Fibroblast of villous mesenchyme (primary cell): Measurements from ENCODE around the gene IGFBP6. TPM values are rescaled to one million over a fixed set of nuclear protein-coding genes. Genes with fewer than 3 reads are reported as not detected.

Source experiments
- DNase-seq: peaks from one replicate; pipeline ENCODE4 v3.0.0-alpha.2; 2010; ENCODE audit warnings: low read depth
- H3K4me3 ChIP-seq: 2 replicates; pipeline ENCODE4 v1.5.1; 2011; ENCODE audit warnings: low read depth, mild to moderate bottlenecking, low read length
- total RNA-seq: library from RNA; depleted of rRNA; stranded (reverse); fragments of >200 nt; gene quantifications from 2 replicates; pipeline ENCODE4 v1.2.3, GENCODE V29; 2012
- TF ChIP-seq, protein P1 (sequence below): IDR thresholded peaks from 2 replicates; pipeline ENCODE4 v1.5.1; 2012; ENCODE audit warnings: low read depth, mild to moderate bottlenecking, low read length; ENCODE audit not compliant: insufficient read depth

The IGFBP6 gene, protein sequence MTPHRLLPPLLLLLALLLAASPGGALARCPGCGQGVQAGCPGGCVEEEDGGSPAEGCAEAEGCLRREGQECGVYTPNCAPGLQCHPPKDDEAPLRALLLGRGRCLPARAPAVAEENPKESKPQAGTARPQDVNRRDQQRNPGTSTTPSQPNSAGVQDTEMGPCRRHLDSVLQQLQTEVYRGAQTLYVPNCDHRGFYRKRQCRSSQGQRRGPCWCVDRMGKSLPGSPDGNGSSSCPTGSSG
- total RNA-seq: 277 and 396 TPM in 2 replicates

DNA sequence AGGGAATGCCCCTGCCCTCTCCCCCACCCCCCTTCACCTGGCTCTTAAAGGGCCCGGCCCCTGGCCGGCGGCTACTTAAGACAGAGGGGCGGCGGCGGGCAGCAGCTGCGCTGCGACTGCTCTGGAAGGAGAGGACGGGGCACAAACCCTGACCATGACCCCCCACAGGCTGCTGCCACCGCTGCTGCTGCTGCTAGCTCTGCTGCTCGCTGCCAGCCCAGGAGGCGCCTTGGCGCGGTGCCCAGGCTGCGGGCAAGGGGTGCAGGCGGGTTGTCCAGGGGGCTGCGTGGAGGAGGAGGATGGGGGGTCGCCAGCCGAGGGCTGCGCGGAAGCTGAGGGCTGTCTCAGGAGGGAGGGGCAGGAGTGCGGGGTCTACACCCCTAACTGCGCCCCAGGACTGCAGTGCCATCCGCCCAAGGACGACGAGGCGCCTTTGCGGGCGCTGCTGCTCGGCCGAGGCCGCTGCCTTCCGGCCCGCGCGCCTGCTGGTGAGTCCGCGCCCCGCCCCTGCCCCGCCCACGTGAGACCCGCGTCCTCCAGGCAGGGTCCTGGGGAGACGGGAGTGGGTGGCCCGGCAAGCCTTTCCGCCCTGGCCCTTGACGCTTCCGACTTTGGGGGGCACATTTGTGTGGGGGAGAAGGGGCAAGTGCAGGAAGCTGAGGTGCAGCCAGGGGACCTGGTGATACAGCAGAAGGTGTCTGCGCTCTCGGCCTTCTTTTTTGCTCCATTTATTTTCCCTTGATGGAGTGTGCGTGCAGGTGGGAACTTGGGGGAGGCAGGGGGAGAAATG is at the start of gene IGFBP6:
IGFBP6 (plus strand) TSS at position 104 of the 790 bp plus-strand sequence; CDS start at position 155, 51 bp downstream.
- TF ChIP-seq, protein P1, sequence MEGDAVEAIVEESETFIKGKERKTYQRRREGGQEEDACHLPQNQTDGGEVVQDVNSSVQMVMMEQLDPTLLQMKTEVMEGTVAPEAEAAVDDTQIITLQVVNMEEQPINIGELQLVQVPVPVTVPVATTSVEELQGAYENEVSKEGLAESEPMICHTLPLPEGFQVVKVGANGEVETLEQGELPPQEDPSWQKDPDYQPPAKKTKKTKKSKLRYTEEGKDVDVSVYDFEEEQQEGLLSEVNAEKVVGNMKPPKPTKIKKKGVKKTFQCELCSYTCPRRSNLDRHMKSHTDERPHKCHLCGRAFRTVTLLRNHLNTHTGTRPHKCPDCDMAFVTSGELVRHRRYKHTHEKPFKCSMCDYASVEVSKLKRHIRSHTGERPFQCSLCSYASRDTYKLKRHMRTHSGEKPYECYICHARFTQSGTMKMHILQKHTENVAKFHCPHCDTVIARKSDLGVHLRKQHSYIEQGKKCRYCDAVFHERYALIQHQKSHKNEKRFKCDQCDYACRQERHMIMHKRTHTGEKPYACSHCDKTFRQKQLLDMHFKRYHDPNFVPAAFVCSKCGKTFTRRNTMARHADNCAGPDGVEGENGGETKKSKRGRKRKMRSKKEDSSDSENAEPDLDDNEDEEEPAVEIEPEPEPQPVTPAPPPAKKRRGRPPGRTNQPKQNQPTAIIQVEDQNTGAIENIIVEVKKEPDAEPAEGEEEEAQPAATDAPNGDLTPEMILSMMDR: no peak
- DNase-seq: peak; percentile 52
- H3K4me3 ChIP-seq: peak within 1 kb of the TSS; percentile 71

DNA sequence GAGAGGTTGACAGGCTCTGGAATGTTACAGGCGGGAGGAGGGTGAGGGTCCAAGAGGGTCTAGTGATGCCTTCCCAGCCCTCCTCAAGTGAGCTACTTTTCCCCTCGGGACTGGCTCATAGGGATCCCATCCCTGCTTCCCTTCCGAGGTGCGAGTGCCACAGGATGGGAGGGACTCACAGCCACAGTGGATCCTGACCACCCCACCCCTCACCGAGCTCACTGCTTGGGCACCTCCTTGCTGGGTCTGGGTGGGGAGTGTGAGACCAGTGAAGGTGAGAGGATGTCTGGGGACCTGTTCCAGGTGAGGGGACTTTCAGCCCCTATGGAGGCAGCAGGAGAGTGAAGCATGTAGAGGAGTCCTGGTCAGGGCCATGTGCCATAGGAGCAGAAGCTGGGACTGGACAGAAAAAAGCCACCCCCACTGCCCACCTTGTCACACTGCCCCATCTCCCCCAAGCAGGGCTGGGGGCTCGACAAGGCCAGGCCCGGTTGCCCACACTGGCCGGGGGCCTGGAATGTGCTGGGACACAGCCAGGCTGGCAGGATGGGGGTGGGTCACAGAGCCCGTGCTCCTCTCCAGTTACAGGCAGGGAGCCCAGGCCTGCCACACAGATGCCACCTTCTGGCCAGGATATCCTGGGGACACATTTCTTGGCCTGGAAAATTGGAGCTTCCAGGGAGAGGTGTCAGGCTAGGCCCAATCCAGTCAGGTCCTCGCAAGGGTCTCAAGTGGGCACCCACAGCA is 49.3 kb upstream of the IGFBP6 start:
- DNase-seq: no peak
- peak overlapping the region; percentile 89 for H3K4me3 ChIP-seq
- TF ChIP-seq, protein P1: peak; percentile 1

DNA sequence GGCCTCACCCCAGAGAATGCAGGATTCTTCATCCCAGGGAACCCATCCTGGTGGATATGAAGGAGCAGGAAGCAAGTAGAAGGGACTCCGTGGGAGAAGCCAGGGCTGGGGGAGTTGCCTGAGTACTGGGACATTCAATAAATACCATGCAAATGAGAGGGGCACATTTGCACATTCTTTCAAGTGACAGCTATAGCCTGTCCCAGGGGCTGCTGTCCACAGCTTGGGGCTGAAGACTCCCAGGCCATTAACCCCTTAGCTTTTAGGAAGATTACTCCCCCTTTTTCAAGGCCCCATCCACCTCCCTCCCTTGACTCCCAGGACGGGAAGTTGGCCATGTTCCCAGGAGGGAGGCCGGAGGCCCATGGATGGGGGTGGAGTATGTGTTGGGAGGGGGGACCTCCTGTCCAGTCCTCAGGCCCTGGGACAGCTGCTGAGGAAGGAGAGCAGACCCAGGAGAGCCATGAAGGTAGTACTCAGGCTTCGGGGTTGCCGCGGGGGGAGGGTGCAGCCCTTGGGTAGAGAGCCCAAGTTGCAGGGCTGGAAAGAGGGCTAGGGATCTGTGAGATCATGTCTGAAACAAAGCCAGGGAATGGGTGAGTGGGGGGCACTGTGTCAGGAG is 48.6 kb upstream of the IGFBP6 start:
- TF ChIP-seq, protein P1: no peak

DNA sequence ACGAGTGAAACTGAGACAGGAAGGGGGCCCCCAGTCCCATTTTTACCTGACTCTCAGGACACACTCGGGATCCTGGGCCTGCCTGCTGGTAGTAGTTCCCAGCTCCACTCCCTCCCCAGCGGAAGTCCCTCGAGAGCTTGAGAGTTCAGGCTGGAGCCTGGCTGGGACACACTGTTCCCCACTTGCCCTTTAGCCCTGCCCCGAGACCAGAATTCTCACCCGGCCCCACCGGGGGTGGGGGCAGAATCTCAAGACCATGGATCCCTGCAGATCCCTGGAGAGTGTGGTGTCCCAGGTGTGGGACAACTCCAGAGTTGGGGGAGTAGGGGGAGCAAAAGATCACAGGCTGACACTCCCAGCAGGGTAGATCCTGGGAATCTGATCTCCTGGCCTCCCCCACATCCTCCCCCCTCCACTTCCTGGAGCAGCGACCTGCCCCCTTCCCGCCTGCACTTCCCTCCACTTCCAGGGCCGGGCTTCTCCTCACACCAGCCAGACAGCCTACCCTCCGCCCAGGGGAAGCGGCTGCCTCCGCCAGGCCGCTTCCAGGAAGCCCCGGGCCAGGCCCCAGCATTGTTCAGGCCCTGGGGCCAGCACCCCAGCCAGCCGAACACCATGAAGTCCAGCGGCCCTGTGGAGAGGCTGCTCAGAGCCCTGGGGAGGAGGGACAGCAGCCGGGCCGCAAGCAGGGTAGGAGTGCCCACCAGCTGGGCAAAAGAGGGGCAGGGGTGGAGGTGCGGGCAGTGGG is 47.7 kb upstream of the IGFBP6 start, which contains the start of gene TNS2:
TNS2 (plus strand) TSS at position 495 of the 748 bp plus-strand sequence; CDS start at position 616, 121 bp downstream.
- H3K4me3 ChIP-seq: peak within 1 kb of the TSS; percentile 89
- peak; percentile 75 for DNase-seq
- TF ChIP-seq, protein P1: no peak

More for the DNA sequence above, 48.6 kb upstream of the IGFBP6 start:
- H3K4me3 ChIP-seq: peak overlapping the region; percentile 89
- DNase-seq: peak; percentile 83

DNA sequence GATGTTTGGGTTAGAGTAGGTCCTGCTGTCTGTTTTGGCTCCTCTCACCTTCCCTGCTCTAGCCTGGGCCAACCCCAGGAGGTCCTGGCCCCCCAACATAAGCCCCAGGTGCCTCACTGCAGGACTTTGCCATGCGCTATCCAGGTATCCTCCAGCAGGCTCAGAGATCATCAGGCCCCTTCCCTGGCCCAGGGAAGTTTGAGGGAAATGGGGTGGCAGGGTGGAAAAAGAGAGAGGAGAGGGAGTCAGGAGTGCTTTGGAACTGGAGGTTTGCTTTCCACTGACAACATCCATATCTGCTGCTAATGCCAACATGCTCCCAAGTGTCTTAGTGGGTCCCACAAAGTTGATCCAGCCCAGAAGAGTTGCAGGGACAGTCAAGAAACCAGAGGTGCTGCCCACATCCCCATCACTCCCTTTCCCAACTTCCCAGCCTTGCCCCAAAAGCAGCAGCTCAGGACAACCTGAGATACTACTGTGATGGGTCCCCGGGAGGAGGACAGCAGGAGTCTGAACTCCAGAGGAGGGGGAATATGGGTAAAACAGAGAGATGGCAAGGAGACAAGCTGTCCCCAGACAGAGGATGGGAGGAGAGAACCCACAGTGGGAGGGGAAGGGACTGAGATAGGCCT is 46.9 kb upstream of the IGFBP6 start:
- no peak for DNase-seq
- H3K4me3 ChIP-seq: peak overlapping the region; percentile 89
- TF ChIP-seq, protein P1: no peak
